Neural progenitor cell (in vitro differentiated cells): ENCODE results near the gene HAND2. TPM values are rescaled to one million over a fixed set of nuclear protein-coding genes. Genes with fewer than 3 reads are reported as not detected.

ENCODE experiments used
- DNase-seq: peaks from one replicate; pipeline ENCODE4 v3.0.0-alpha.2; 2016; ENCODE audit warnings: low spot score
- H2AFZ ChIP-seq: fragments of 200-600 bp; sonication (generic); replicated peaks from 2 replicates; pipeline ENCODE4 v1.6.1; 2016; ENCODE audit warnings: antibody characterized with exemption
- H3F3A ChIP-seq: fragments of 200-600 bp; sonication (generic); 2 replicates; pipeline ENCODE4 v1.6.1; 2016; ENCODE audit warnings: antibody characterized with exemption, low read depth
- H3K27ac ChIP-seq: fragments of 200-600 bp; sonication (generic); 2 replicates; pipeline ENCODE4 v1.5.1; 2016; ENCODE audit warnings: mild to moderate bottlenecking
- H3K27me3 ChIP-seq: fragments of 200-600 bp; sonication (generic); 2 replicates; pipeline ENCODE4 v1.6.1; 2016; ENCODE audit warnings: mild to moderate bottlenecking, moderate library complexity
- H3K36me3 ChIP-seq: fragments of 200-600 bp; sonication (generic); 2 replicates; pipeline ENCODE4 v1.5.1; 2016
- H3K4me1 ChIP-seq: fragments of 200-600 bp; sonication (generic); 2 replicates; pipeline ENCODE4 v1.6.1; 2016; ENCODE audit warnings: mixed run types
- H3K4me2 ChIP-seq: fragments of 200-600 bp; sonication (generic); 2 replicates; pipeline ENCODE4 v1.6.1; 2016
- H3K4me3 ChIP-seq: fragments of 200-600 bp; sonication (generic); 2 replicates; pipeline ENCODE4 v1.5.1; 2016
- H3K79me2 ChIP-seq: fragments of 200-600 bp; sonication (generic); 2 replicates; pipeline ENCODE4 v1.6.1; 2016; ENCODE audit warnings: low read depth
- H3K9ac ChIP-seq: fragments of 200-600 bp; sonication (generic); 2 replicates; pipeline ENCODE4 v1.6.1; 2016
- H3K9me3 ChIP-seq: fragments of 200-600 bp; sonication (generic); 2 replicates; pipeline ENCODE4 v1.5.1; 2016; ENCODE audit warnings: low read depth
- H4K20me1 ChIP-seq: fragments of 200-600 bp; sonication (generic); 2 replicates; pipeline ENCODE4 v1.6.1; 2016; ENCODE audit warnings: low read depth
- H3K27ac Mint-ChIP-seq: 3 replicates; pipeline ENCODE4 v1.8.0; 2021; ENCODE audit warnings: mixed read lengths
- H3K27me3 Mint-ChIP-seq: 2 replicates; pipeline ENCODE4 v1.8.0; 2022; ENCODE audit warnings: low read depth, mild to moderate bottlenecking, inconsistent platforms, moderate library complexity, mixed read lengths; ENCODE audit not compliant: insufficient read depth
- H3K36me3 Mint-ChIP-seq: 3 replicates; pipeline ENCODE4 v1.8.0; 2021; ENCODE audit warnings: mixed read lengths
- H3K4me1 Mint-ChIP-seq: 3 replicates; pipeline ENCODE4 v1.8.0; 2021; ENCODE audit warnings: mixed read lengths
- H3K4me3 Mint-ChIP-seq: 3 replicates; pipeline ENCODE4 v1.8.0; 2021; ENCODE audit warnings: mild to moderate bottlenecking, moderate library complexity, mixed read lengths
- H3K9me3 Mint-ChIP-seq: 3 replicates; pipeline ENCODE4 v1.8.0; 2020; ENCODE audit warnings: mixed read lengths
- EZH2 ChIP-seq: fragments of 200-600 bp; sonication (generic); IDR thresholded peaks from 2 replicates; pipeline ENCODE4 v1.6.1; 2017; ENCODE audit warnings: antibody characterized with exemption, mild to moderate bottlenecking, moderate library complexity
- EZH2phosphoT487 ChIP-seq: fragments of 200-600 bp; sonication (generic); IDR thresholded peaks from 2 replicates; pipeline ENCODE4 v1.6.1; 2017; ENCODE audit warnings: antibody characterized with exemption
- total RNA-seq: library from RNA; depleted of rRNA; stranded (reverse); fragments of >200 nt; gene quantifications from 2 replicates; pipeline ENCODE4 v1.2.3, GENCODE V29; 2015; ENCODE audit warnings: low replicate concordance
- TF ChIP-seq, protein P1 (sequence below): fragments of 200-600 bp; sonication (generic); IDR thresholded peaks from 2 replicates; pipeline ENCODE4 v1.5.1; 2017; ENCODE audit warnings: antibody characterized with exemption, mild to moderate bottlenecking

The HAND2 gene
- total RNA-seq, 1 donor from 2014 or later = not detected

DNA sequence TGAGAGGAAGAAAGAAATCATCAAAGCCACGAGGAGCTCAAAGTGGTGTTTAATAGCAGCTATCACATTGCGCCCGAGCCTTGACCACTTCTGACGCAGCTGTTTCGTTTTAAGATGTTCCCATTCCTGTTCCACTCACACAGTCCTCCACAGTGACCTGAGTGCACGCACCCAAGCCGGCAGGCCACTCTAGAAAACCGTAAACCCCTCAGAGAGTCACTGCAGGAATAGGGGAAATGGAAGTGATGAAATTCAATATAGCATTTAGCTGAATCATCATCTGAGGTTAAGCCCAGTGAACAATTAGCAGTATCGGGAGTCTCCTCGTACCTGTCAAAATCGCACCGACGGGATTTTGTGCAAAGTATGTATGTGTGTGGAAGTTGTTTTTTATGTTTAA, 17.9 kb upstream of the HAND2 start:
- H3K4me3 ChIP-seq = no peak overlapping the region
- H3K4me1 Mint-ChIP-seq = no peaks in the 10 kb centered on the region
- no peaks in the 10 kb centered on the region for H4K20me1 ChIP-seq
- H3K27me3 Mint-ChIP-seq = peaks cover 7% of the 10 kb centered on the region
- no peaks in the 10 kb centered on the region for H3K4me1 ChIP-seq
- H3K27ac ChIP-seq = no peak overlapping the region
- no peaks in the 10 kb centered on the region for H3K9me3 ChIP-seq
- H3K27me3 ChIP-seq = peaks cover 93% of the 10 kb centered on the region
- no peak overlapping the region for H2AFZ ChIP-seq
- no peak overlapping the region for H3K4me3 Mint-ChIP-seq
- H3K9ac ChIP-seq = no peak overlapping the region
- no peak for DNase-seq
- no peak overlapping the region for H3K4me2 ChIP-seq
- no peaks in the 10 kb centered on the region for H3K36me3 ChIP-seq
- TF ChIP-seq, protein P1, sequence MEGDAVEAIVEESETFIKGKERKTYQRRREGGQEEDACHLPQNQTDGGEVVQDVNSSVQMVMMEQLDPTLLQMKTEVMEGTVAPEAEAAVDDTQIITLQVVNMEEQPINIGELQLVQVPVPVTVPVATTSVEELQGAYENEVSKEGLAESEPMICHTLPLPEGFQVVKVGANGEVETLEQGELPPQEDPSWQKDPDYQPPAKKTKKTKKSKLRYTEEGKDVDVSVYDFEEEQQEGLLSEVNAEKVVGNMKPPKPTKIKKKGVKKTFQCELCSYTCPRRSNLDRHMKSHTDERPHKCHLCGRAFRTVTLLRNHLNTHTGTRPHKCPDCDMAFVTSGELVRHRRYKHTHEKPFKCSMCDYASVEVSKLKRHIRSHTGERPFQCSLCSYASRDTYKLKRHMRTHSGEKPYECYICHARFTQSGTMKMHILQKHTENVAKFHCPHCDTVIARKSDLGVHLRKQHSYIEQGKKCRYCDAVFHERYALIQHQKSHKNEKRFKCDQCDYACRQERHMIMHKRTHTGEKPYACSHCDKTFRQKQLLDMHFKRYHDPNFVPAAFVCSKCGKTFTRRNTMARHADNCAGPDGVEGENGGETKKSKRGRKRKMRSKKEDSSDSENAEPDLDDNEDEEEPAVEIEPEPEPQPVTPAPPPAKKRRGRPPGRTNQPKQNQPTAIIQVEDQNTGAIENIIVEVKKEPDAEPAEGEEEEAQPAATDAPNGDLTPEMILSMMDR = no peak
- no peak for TF ChIP-seq EZH2phosphoT487
- TF ChIP-seq EZH2 = no peak
- no peaks in the 10 kb centered on the region for H3K79me2 ChIP-seq
- no peaks in the 10 kb centered on the region for H3K36me3 Mint-ChIP-seq
- H3K9me3 Mint-ChIP-seq = no peaks in the 10 kb centered on the region
- no peak overlapping the region for H3K27ac Mint-ChIP-seq
- H3F3A ChIP-seq = no peaks in the 10 kb centered on the region

DNA sequence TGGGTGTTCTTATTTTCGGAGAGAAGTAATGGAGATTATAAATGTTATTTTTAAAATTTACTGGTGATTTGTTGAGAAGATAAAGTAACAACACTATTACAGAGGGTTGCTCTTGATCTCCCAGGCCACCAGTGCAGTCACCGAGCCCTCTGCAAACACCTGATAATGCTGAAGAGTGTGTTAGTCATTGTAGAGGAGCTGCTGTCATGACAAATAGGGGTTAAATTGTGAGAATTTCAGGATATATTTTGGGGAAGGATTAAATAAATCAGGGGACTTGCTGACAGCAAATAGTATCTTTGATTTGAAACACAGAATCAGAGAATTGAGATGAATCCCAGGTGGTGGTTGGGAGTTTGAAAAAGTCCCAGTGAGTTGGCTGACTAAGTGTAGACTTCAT, 16.7 kb upstream of the HAND2 start:
- Mint-ChIP-seq H3K27ac (no peak overlapping the region), H3K4me1 (no peaks in the 10 kb centered on the region), H3K27me3 (peaks cover 9% of the 10 kb centered on the region), H3K4me3 (no peak overlapping the region), H3K36me3 (no peaks in the 10 kb centered on the region), H3K9me3 (no peaks in the 10 kb centered on the region)
- TF ChIP-seq, protein P1 = no peak
- TF ChIP-seq EZH2phosphoT487 (no peak), EZH2 (no peak)
- Histone ChIP-seq H3K9ac (no peak overlapping the region), H2AFZ (no peak overlapping the region), H3K36me3 (no peaks in the 10 kb centered on the region), H3K9me3 (no peaks in the 10 kb centered on the region), H4K20me1 (no peaks in the 10 kb centered on the region), H3K27ac (no peak overlapping the region), H3K4me2 (no peak overlapping the region), H3F3A (no peaks in the 10 kb centered on the region), H3K27me3 (peaks cover 99% of the 10 kb centered on the region), H3K4me3 (no peak overlapping the region), H3K79me2 (no peaks in the 10 kb centered on the region), H3K4me1 (no peaks in the 10 kb centered on the region)
- no peak for DNase-seq

DNA sequence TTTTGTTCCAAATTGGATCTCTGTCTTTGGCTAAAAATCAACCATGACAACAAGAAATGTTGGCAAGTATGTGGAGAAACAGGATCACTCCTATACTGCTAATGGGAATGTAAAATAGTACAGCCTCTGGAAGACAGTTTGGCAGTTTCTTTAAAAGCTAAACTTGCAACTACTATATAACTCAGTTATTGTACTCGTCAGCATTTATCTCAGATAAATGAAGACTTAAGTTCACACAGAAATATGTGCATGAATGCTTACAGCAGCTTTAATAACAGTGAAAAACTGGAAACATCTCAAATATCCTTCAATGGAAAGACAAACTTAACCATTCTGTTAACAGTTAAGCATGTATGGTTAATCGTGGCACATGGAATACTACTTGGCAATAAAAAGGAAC, 15.4 kb upstream of the HAND2 start:
- H3K27ac ChIP-seq = no peak overlapping the region
- Mint-ChIP-seq H3K4me1 (no peaks in the 10 kb centered on the region), H3K9me3 (no peaks in the 10 kb centered on the region), H3K27me3 (peaks cover 17% of the 10 kb centered on the region), H3K4me3 (no peak overlapping the region), H3K27ac (no peak overlapping the region), H3K36me3 (no peaks in the 10 kb centered on the region)
- no peaks in the 10 kb centered on the region for H3K36me3 ChIP-seq
- peaks cover 6% of the 10 kb centered on the region for H3K4me1 ChIP-seq
- no peaks in the 10 kb centered on the region for H3K9me3 ChIP-seq
- no peak overlapping the region for H2AFZ ChIP-seq
- DNase-seq = no peak
- no peak overlapping the region for H3K9ac ChIP-seq
- peaks cover 4% of the 10 kb centered on the region for H4K20me1 ChIP-seq
- TF ChIP-seq EZH2phosphoT487 (no peak), EZH2 (no peak)
- TF ChIP-seq, protein P1 = no peak
- H3K27me3 ChIP-seq = peaks cover 99% of the 10 kb centered on the region
- no peaks in the 10 kb centered on the region for H3F3A ChIP-seq
- H3K4me2 ChIP-seq = no peak overlapping the region
- H3K79me2 ChIP-seq = no peaks in the 10 kb centered on the region
- no peak overlapping the region for H3K4me3 ChIP-seq

DNA sequence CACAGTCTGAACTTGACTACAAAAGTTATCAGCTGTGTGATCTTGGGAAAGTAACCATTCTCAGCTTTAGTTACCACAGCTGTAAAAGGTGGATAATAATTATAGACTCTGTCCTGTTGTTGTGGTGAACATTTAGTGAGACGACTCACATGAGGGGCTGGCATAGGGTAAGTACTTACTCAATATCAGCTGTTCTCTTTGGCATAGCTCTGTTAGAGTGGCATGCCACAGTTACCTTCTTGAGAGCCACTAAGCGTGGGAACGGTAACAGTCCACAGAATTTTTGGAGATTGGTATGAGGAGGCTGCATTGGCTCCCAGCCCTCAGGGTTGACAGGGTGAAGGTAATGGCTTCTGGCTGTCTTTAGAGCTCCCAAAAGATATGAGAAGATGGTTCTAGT, 13.2 kb upstream of the HAND2 start:
- peaks cover 17% of the 10 kb centered on the region for H3K4me1 ChIP-seq
- no peak overlapping the region for H2AFZ ChIP-seq
- DNase-seq = no peak
- peaks cover 8% of the 10 kb centered on the region for H3F3A ChIP-seq
- H3K4me2 ChIP-seq = no peak overlapping the region
- H3K27me3 ChIP-seq = peaks cover 100% of the 10 kb centered on the region
- no peak for TF ChIP-seq EZH2
- no peak for TF ChIP-seq EZH2phosphoT487
- TF ChIP-seq, protein P1 = no peak
- Mint-ChIP-seq H3K9me3 (no peaks in the 10 kb centered on the region), H3K27ac (no peak overlapping the region), H3K4me1 (peaks cover 10% of the 10 kb centered on the region), H3K4me3 (no peak overlapping the region), H3K27me3 (peaks cover 36% of the 10 kb centered on the region), H3K36me3 (no peaks in the 10 kb centered on the region)
- no peaks in the 10 kb centered on the region for H3K36me3 ChIP-seq
- H3K9me3 ChIP-seq = no peaks in the 10 kb centered on the region
- H3K27ac ChIP-seq = no peak overlapping the region
- H4K20me1 ChIP-seq = peaks cover 19% of the 10 kb centered on the region
- no peak overlapping the region for H3K9ac ChIP-seq
- no peak overlapping the region for H3K4me3 ChIP-seq
- H3K79me2 ChIP-seq = no peaks in the 10 kb centered on the region
